T-helper 1 cell treated with Interleukin-12 subunit alpha and Interleukin-12 subunit beta and Interleukin-4 antibody, amounts not matched to agents 30 μg/mL and 1 μg/mL, for 36 hours (primary cell): Measurements from ENCODE around the gene ATG9A.

Source experiments
- H3K27ac Mint-ChIP-seq: one replicate; pipeline ENCODE4 v1.8.0; 2021; ENCODE audit warnings: mild to moderate bottlenecking, mixed read lengths
- H3K27me3 Mint-ChIP-seq: one replicate; pipeline ENCODE4 v1.8.0; 2021; ENCODE audit warnings: low read depth, mixed read lengths
- H3K36me3 Mint-ChIP-seq: one replicate; pipeline ENCODE4 v1.8.0; 2021; ENCODE audit warnings: low read depth, mixed read lengths
- H3K4me1 Mint-ChIP-seq: one replicate; pipeline ENCODE4 v1.8.0; 2021; ENCODE audit warnings: low read depth, mixed read lengths
- H3K4me3 Mint-ChIP-seq: one replicate; pipeline ENCODE4 v1.8.0; 2021; ENCODE audit warnings: mild to moderate bottlenecking, moderate library complexity, mixed read lengths
- H3K9me3 Mint-ChIP-seq: one replicate; pipeline ENCODE4 v1.8.0; 2021; ENCODE audit warnings: mixed read lengths

The ATG9A gene

GRCh38 chr2:219246559-219246958, 17.1 kb upstream of the ATG9A start:
- Mint-ChIP-seq H3K27ac (peak overlapping the region; percentile 94), H3K9me3 (no peaks in the 10 kb centered on the region), H3K36me3 (peaks cover 46% of the 10 kb centered on the region), H3K4me1 (peaks cover 71% of the 10 kb centered on the region), H3K27me3 (no peaks in the 10 kb centered on the region), H3K4me3 (peak overlapping the region; percentile 99)

DNA sequence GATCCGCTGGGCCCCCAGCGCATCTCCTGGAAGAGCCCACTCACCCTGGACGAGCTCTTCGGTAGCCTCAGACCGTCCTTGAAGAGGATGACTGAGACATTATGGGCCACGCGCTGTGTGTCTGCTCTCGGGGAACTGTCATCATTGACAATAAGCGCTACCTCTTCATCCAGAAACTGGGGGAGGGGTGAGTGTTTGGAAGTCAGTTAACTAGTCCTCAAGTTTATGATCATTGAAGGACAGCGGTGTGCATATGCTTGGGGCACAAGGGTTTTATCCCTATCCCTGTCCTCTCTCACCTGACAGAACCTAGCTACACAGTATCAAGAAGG, 16.4 kb upstream of the ATG9A start:
- peak overlapping the region; percentile 99 for H3K27ac Mint-ChIP-seq
- H3K4me1 Mint-ChIP-seq = peaks cover 64% of the 10 kb centered on the region
- no peaks in the 10 kb centered on the region for H3K27me3 Mint-ChIP-seq
- H3K36me3 Mint-ChIP-seq = peaks cover 39% of the 10 kb centered on the region
- no peaks in the 10 kb centered on the region for H3K9me3 Mint-ChIP-seq
- H3K4me3 Mint-ChIP-seq = peak overlapping the region; percentile 98

DNA sequence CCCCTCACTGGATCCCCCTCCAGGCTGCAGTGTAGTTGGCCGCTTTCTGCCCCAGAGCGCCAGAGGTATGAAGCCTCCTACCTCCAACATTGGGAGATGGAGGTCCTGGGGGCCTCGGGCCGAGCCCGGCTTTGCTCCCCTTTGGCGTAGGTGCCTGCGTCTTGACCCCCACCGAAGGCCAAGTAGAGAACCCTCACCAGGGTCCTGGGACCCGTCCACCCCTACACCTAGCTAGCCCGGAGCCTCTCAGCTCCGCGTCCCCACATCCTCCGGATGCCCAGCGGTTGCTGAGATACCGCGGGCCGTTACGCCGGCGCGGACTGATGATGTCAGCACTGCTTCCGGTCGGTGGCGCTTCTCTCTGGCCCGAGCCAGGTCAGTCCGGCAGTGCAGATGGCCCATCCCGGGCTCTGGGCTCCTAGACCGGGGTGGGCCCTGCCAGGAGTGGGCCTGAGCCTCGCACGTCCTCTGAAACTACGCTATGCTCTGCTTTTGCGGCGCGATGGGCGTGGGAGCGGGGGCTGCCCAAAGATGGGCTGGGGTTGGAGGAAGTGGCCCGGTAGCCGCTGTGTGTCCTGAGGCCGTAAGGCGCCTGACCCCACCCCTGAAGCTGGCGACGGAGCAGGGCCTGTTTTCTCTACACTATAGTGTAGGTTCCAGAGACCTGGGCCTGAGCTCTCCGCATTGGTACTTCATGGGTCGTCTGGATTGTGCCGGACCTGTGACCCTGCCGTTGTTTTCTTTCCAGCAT, 15.9 kb upstream of the ATG9A start, which contains the start of the genes GLB1L and STK16:
Gene GLB1L (minus strand): TSS at position 297 of the 751 bp plus-strand sequence. CDS start 1,871 bp downstream, outside the sequence.
Gene STK16 (plus strand): TSS at position 332 of the 751 bp plus-strand sequence. CDS start 521 bp downstream, outside the sequence.
- Mint-ChIP-seq H3K9me3 (no peaks in the 10 kb centered on the region), H3K27me3 (no peaks in the 10 kb centered on the region), H3K4me1 (peaks cover 60% of the 10 kb centered on the region), H3K4me3 (peak within 1 kb of the TSS; percentile 98), H3K27ac (peak within 1 kb of the TSS; percentile 99), H3K36me3 (peaks cover 33% of the 10 kb centered on the region)

DNA sequence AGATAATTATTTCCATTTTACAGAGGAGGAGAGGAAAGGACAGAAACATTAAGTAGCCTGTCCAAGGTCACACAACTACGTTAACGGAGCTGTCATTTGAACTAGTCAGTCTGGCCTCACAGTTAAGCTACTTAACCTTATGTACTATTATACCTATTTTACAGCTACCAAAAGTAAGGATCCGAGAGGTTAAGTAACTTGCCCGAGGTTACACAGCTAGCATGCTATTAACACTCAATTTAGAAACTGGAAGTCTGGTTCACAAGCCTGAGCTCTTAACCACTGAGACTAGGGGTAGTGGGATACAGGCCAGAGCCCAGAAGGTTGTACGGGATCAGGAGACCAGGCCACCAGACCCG, 15.3 kb upstream of the ATG9A start:
- H3K27ac Mint-ChIP-seq = peak overlapping the region; percentile 99
- no peaks in the 10 kb centered on the region for H3K27me3 Mint-ChIP-seq
- no peaks in the 10 kb centered on the region for H3K9me3 Mint-ChIP-seq
- H3K4me1 Mint-ChIP-seq = peaks cover 56% of the 10 kb centered on the region
- peak overlapping the region; percentile 98 for H3K4me3 Mint-ChIP-seq
- peaks cover 28% of the 10 kb centered on the region for H3K36me3 Mint-ChIP-seq

DNA sequence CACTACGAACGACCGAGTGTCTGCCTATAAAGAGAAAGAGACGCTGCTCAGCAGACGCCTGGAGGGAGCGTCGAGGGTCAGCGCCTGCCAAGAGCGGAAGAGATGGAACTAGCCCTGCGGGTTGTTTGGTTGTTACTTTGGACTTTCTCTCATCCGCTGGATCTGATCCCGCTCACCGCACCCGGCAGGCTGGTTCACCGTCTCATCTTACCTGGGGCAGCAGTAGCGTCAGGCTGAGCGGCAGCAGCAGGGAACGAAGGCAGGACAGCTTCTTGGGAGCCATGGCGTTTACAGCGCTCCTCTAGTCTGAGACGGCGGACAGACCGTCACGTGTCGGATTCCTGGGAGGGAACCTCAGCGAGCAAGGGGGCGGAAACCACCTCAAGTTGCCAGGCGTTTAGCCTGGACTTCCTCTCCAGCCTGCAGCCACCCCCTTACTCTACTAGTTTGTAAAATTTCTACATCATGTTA, 13.9 kb upstream of the ATG9A start:
- Mint-ChIP-seq H3K9me3 (no peaks in the 10 kb centered on the region), H3K27me3 (no peaks in the 10 kb centered on the region), H3K4me1 (peaks cover 42% of the 10 kb centered on the region), H3K36me3 (peaks cover 15% of the 10 kb centered on the region), H3K27ac (peak overlapping the region; percentile 70), H3K4me3 (peak overlapping the region; percentile 4)

GRCh38 chr2:219234331-219234730, 4.9 kb upstream of the ATG9A start:
- H3K27me3 Mint-ChIP-seq = no peaks in the 10 kb centered on the region
- no peaks in the 10 kb centered on the region for H3K9me3 Mint-ChIP-seq
- peaks cover 33% of the 10 kb centered on the region for H3K4me1 Mint-ChIP-seq
- no peak overlapping the region for H3K4me3 Mint-ChIP-seq
- H3K36me3 Mint-ChIP-seq = peaks cover 57% of the 10 kb centered on the region
- peak overlapping the region; percentile 5 for H3K27ac Mint-ChIP-seq

DNA sequence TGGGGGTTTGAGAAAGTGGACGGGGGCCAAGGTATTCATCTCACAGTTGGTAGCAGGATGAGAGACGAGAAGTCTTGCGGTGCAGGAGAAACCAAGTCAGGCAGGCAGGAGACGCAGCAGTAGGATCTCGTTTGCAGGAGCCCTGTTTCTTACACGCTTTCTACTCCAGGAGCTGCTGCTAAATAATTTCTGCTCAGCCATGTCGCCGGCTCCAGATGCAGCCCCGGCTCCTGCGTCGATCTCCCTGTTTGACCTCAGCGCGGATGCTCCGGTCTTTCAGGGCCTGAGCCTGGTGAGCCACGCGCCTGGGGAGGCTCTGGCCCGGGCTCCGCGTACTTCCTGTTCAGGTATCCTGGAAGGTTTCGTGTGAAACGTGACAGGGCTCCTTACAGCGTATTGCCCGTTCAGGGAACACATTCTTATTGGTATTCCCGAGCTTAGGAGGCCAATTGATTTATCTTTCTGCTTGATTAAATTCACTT, 664 bp upstream of the ATG9A start:
- H3K27me3 Mint-ChIP-seq = no peaks in the 10 kb centered on the region
- peak overlapping the region; percentile 97 for H3K27ac Mint-ChIP-seq
- H3K4me3 Mint-ChIP-seq = peak overlapping the region; percentile 95
- H3K36me3 Mint-ChIP-seq = peaks cover 42% of the 10 kb centered on the region
- peaks cover 47% of the 10 kb centered on the region for H3K4me1 Mint-ChIP-seq
- H3K9me3 Mint-ChIP-seq = no peaks in the 10 kb centered on the region

DNA sequence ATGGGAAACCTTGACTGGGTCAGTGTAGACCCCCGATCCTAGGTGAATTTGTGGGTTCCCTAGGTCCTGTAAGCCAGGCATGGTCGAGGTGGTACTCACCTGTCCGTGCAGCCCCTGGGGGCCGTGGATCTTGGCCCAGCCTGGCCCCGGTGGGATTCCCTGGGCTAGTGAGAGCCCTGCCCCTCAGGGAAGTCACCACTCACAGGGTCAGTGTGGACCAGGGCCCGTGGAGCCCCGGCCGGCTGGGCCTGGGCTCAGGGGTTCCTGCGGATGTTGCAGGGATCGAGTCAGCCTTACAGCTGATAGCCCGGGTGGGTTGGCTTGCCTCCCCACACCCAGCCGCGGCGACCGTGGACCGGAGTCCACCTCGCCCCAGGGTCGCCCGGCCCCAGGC, 528 bp downstream of the ATG9A start:
- Mint-ChIP-seq H3K9me3 (no peaks in the 10 kb centered on the region), H3K36me3 (peaks cover 46% of the 10 kb centered on the region), H3K27ac (peak overlapping the region; percentile 69), H3K27me3 (no peaks in the 10 kb centered on the region), H3K4me1 (peaks cover 47% of the 10 kb centered on the region), H3K4me3 (peak overlapping the region; percentile 84)

- no peaks in the 10 kb centered on the region for H3K27me3 Mint-ChIP-seq
- H3K4me3 Mint-ChIP-seq = peak overlapping the region; percentile 84
- peak overlapping the region; percentile 69 for H3K27ac Mint-ChIP-seq
- H3K36me3 Mint-ChIP-seq = peaks cover 45% of the 10 kb centered on the region
- H3K9me3 Mint-ChIP-seq = no peaks in the 10 kb centered on the region
- peaks cover 47% of the 10 kb centered on the region for H3K4me1 Mint-ChIP-seq
These were observed 1.2 kb downstream of the ATG9A start for GRCh38 chr2:219228041-219228910.

- Mint-ChIP-seq H3K36me3 (peaks cover 41% of the 10 kb centered on the region), H3K27me3 (no peaks in the 10 kb centered on the region), H3K27ac (peak overlapping the region; percentile 34), H3K4me1 (peaks cover 28% of the 10 kb centered on the region), H3K9me3 (no peaks in the 10 kb centered on the region), H3K4me3 (no peak overlapping the region)
These were observed 4.1 kb downstream of the ATG9A start for GRCh38 chr2:219225350-219225749.

GRCh38 chr2:219223831-219224610, 5.4 kb downstream of the ATG9A start:
- no peaks in the 10 kb centered on the region for H3K27me3 Mint-ChIP-seq
- no peak overlapping the region for H3K4me3 Mint-ChIP-seq
- no peaks in the 10 kb centered on the region for H3K9me3 Mint-ChIP-seq
- peaks cover 27% of the 10 kb centered on the region for H3K4me1 Mint-ChIP-seq
- no peak overlapping the region for H3K27ac Mint-ChIP-seq
- H3K36me3 Mint-ChIP-seq = peaks cover 42% of the 10 kb centered on the region

DNA sequence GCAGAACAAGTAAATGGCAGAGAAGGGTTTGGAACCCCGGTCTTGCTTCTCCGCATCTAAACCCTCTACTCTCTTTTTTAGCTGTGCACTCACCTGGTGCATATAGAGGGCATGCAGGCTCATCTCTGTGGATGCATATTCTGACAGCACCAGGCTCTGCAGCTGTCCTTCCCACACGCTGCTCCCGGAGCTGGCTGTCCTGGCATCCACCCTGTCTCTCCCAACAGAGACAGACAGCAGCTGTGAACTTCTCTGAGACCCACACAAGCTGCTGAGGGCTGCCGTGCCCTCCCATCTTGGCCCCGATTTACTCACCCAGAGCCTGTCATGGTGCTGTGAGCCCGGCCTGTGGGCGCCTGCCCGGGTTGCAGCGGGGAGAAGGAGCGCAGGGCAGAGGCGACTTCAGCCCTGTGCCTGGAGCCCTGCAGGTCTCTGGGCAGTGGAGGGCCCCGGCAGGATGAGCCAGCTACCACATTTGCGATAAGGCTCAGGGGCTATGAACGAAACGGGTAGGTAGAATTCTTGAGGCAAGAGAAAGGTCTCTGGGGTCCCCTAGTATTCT, 7.4 kb downstream of the ATG9A start:
- Mint-ChIP-seq H3K27ac (no peak overlapping the region), H3K36me3 (peaks cover 40% of the 10 kb centered on the region), H3K4me3 (no peak overlapping the region), H3K9me3 (no peaks in the 10 kb centered on the region), H3K27me3 (no peaks in the 10 kb centered on the region), H3K4me1 (peaks cover 22% of the 10 kb centered on the region)

GRCh38 chr2:219220652-219221402, 8.6 kb downstream of the ATG9A start:
- H3K36me3 Mint-ChIP-seq = peaks cover 33% of the 10 kb centered on the region
- H3K4me3 Mint-ChIP-seq = no peak overlapping the region
- no peak overlapping the region for H3K27ac Mint-ChIP-seq
- no peaks in the 10 kb centered on the region for H3K9me3 Mint-ChIP-seq
- H3K4me1 Mint-ChIP-seq = peaks cover 20% of the 10 kb centered on the region
- no peaks in the 10 kb centered on the region for H3K27me3 Mint-ChIP-seq
